Measurements from ENCODE around the gene TMC4. TPM values are rescaled to one million over a fixed set of nuclear protein-coding genes. Genes with fewer than 3 reads are reported as not detected.

The TMC4 gene
- total RNA-seq, 1 donor from 2014 or later, result 1.0 TPM

DNA sequence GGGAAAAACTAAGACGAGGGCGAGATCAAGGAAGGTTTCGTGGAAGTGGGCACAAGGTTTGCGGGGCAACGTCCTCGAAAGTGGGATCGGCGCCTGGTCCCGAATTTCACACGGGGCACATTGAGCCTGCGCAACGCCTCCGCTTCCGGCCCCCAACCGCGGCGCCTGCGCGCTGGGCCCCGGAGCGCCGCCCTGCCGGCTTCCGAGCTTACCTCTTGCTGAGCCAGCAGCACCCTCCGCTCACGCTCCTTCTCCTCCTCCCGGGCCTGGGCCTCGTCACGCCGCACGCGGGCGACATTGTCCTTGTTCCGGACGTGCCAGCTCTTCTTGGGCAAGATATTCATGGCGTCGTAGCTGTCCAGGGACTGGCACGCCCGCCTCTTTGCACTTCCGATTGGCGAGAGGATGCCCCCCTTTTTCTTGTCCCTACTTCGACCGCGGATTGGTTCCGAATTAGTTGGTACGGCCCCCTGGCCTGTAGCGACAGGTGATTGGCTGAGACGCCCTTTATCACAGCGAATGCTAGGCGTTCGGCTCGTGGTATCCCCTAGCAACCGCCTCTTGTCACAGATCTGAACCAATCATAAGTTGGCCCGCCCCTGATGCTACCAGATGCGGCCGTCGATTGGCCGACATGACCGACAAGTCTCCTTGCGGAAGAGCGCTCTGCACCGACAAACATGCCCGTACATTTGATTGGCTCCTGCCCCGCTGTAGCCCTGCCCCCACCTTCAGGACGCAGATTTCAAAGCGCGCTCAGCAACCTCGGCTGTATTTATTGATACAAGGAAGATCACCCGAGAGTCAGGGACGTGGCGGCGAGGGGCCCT is 13.4 kb downstream of the TMC4 start, which contains the start of gene LENG1:
TSS of gene LENG1 (minus strand) at position 370 of the 830 bp plus-strand sequence. CDS start at position 344, 26 bp downstream.
- H3K9me3 ChIP-seq (ENCODE audit: control insufficient read depth in 3 of 3, low read length in 3 of 3), result no peaks in the 10 kb centered on the region
- peak within 1 kb of the TSS; percentile 94 to 97 (median 95) for H3K4me3 ChIP-seq (ENCODE audit: low read length in 3 of 3)
- H3K4me1 ChIP-seq (ENCODE audit: control insufficient read depth in 3 of 3, insufficient read depth in 3 of 3, low read length in 3 of 3), result peaks cover 27 to 36% (median 36%) of the 10 kb centered on the region in 3 donors
- peak within 1 kb of the TSS; percentile 93 for H3K27ac ChIP-seq (ENCODE audit: low read depth, low read length)
- peak within 1 kb of the TSS; percentile 84 to 95 (median 92) for H3K9ac ChIP-seq (ENCODE audit: low read depth in 1 of 3, low read length in 3 of 3)
- peaks cover 0 to 18% (median 5%) of the 10 kb centered on the region in 3 donors for H3K27me3 ChIP-seq (ENCODE audit: control insufficient read depth in 3 of 3, insufficient read depth in 3 of 3, low read length in 3 of 3)
- peaks cover 25 to 30% (median 26%) of the 10 kb centered on the region in 3 donors for H3K36me3 ChIP-seq (ENCODE audit: control insufficient read depth in 3 of 3, insufficient read depth in 3 of 3, low read length in 3 of 3)

DNA sequence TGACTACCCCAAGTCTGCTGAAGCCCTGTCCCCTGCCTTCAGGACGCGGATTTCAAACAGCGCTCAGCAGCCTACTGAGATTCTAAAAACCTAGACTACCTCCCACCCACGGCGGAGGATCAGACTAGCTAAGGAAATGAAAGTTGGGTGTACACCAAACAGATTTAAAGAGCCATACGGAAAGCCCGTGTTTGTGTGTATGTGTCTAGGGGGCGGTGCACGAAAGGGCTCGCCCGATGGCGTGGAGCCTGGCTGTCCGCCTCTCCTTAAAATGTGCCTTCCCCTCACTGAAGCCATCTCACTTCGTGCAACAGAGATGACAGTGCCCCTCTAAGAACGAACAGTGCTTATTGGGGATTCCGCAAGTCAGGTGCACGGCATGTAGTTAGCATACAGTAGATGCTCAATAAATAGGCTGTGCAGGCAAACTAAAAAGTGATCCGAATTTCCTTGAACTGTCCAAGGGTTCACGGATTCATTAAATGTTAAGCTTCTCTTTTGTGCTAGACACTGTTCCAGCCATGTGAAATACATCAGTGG is 14.1 kb downstream of the TMC4 start:
- Histone ChIP-seq H3K4me1 (ENCODE audit: control insufficient read depth in 3 of 3, insufficient read depth in 3 of 3, low read length in 3 of 3) (peaks cover 29 to 36% (median 31%) of the 10 kb centered on the region in 3 donors), H3K27ac (ENCODE audit: low read depth, low read length) (peak overlapping the region; percentile 93), H3K9ac (ENCODE audit: low read depth in 1 of 3, low read length in 3 of 3) (peak overlapping the region; percentile 81 to 95 (median 92)), H3K4me3 (ENCODE audit: low read length in 3 of 3) (peak overlapping the region; percentile 94 to 97 (median 95)), H3K9me3 (ENCODE audit: control insufficient read depth in 3 of 3, low read length in 3 of 3) (no peaks in the 10 kb centered on the region), H3K27me3 (ENCODE audit: control insufficient read depth in 3 of 3, insufficient read depth in 3 of 3, low read length in 3 of 3) (peaks cover 0 to 12% (median 0%) of the 10 kb centered on the region in 3 donors), H3K36me3 (ENCODE audit: control insufficient read depth in 3 of 3, insufficient read depth in 3 of 3, low read length in 3 of 3) (peaks cover 31 to 37% (median 33%) of the 10 kb centered on the region in 3 donors)

DNA sequence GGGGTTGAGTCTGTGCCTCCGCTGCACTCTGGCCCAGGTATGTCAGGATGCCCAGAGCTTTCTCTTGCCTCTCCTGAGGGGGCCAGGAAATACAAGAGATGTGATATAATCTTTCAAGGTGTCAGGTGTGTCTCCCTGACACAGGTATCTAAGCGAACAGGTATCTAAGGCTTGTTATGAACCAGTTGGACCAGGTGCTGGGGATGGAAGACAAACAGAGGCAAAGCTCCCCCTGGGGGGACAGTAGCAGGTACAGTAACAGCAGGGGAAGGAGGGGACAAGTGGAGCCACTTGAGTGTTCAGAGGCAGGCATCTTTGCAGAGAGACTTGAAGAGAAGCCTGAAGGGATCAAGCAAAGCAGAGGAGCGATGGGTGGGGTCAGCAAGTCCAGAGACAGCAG is 16.0 kb downstream of the TMC4 start:
- Histone ChIP-seq H3K27me3 (ENCODE audit: control insufficient read depth in 3 of 3, insufficient read depth in 3 of 3, low read length in 3 of 3) (no peaks in the 10 kb centered on the region), H3K27ac (ENCODE audit: low read depth, low read length) (no peak overlapping the region), H3K9me3 (ENCODE audit: control insufficient read depth in 3 of 3, low read length in 3 of 3) (no peaks in the 10 kb centered on the region), H3K9ac (ENCODE audit: low read depth in 1 of 3, low read length in 3 of 3) (no peak overlapping the region), H3K4me1 (ENCODE audit: control insufficient read depth in 3 of 3, insufficient read depth in 3 of 3, low read length in 3 of 3) (peaks cover 25 to 29% (median 26%) of the 10 kb centered on the region in 3 donors), H3K4me3 (ENCODE audit: low read length in 3 of 3) (no peak overlapping the region), H3K36me3 (ENCODE audit: control insufficient read depth in 3 of 3, insufficient read depth in 3 of 3, low read length in 3 of 3) (peaks cover 48 to 54% (median 48%) of the 10 kb centered on the region in 3 donors)

DNA sequence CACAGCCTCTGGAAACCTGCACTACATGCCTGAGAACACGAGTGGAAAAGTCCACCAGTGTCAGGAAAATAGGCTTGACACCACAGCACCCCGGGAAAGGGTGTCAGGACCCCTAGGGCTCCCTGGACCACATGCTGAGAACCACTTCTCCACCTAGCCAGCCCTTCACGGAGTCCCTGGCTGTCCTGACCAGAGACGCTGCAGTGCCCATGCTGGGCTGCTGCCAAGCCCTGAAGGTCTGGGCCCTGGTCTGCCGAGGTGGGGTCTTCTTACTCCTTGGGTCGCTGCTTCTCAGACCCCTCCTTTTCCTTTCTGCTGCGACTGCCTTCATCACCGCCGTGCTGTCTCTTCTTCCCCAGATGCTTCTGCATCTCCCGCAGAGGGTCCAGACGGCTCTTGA is 16.5 kb downstream of the TMC4 start:
- no peaks in the 10 kb centered on the region for H3K9me3 ChIP-seq (ENCODE audit: control insufficient read depth in 3 of 3, low read length in 3 of 3)
- H3K9ac ChIP-seq (ENCODE audit: low read depth in 1 of 3, low read length in 3 of 3), result no peak overlapping the region
- no peak overlapping the region for H3K4me3 ChIP-seq (ENCODE audit: low read length in 3 of 3)
- H3K27me3 ChIP-seq (ENCODE audit: control insufficient read depth in 3 of 3, insufficient read depth in 3 of 3, low read length in 3 of 3), result no peaks in the 10 kb centered on the region
- peaks cover 52 to 59% (median 53%) of the 10 kb centered on the region in 3 donors for H3K36me3 ChIP-seq (ENCODE audit: control insufficient read depth in 3 of 3, insufficient read depth in 3 of 3, low read length in 3 of 3)
- H3K27ac ChIP-seq (ENCODE audit: low read depth, low read length), result no peak overlapping the region
- peaks cover 23 to 27% (median 26%) of the 10 kb centered on the region in 3 donors for H3K4me1 ChIP-seq (ENCODE audit: control insufficient read depth in 3 of 3, insufficient read depth in 3 of 3, low read length in 3 of 3)

DNA sequence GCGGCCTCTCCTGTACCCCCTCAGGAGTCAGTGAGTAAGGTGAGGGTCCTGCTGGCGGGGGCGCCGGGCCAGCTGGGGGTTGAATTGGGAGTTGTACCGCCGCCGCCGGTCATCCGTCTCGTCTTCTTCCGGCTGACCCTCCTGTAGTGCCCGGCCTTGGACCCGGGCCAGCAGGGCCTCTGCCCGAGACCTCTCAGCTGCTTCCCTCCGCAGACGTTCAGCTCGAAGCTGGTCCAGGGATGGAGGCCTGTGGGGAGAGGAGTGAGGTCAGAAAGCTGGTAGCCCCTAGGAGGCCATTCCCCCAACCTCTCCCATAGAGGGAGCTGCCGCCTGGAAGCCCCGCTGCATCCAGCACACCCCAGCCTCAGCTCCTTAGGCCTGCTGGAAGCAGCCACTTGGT is 17.3 kb downstream of the TMC4 start:
- H3K27me3 ChIP-seq (ENCODE audit: control insufficient read depth in 3 of 3, insufficient read depth in 3 of 3, low read length in 3 of 3), result no peaks in the 10 kb centered on the region
- H3K36me3 ChIP-seq (ENCODE audit: control insufficient read depth in 3 of 3, insufficient read depth in 3 of 3, low read length in 3 of 3), result peaks cover 57 to 64% (median 58%) of the 10 kb centered on the region in 3 donors
- H3K9me3 ChIP-seq (ENCODE audit: control insufficient read depth in 3 of 3, low read length in 3 of 3), result no peaks in the 10 kb centered on the region
- H3K4me1 ChIP-seq (ENCODE audit: control insufficient read depth in 3 of 3, insufficient read depth in 3 of 3, low read length in 3 of 3), result peaks cover 19 to 23% (median 22%) of the 10 kb centered on the region in 3 donors
- H3K27ac ChIP-seq (ENCODE audit: low read depth, low read length), result no peak overlapping the region
- no peak overlapping the region for H3K4me3 ChIP-seq (ENCODE audit: low read length in 3 of 3)
- H3K9ac ChIP-seq (ENCODE audit: low read depth in 1 of 3, low read length in 3 of 3), result no peak overlapping the region

DNA sequence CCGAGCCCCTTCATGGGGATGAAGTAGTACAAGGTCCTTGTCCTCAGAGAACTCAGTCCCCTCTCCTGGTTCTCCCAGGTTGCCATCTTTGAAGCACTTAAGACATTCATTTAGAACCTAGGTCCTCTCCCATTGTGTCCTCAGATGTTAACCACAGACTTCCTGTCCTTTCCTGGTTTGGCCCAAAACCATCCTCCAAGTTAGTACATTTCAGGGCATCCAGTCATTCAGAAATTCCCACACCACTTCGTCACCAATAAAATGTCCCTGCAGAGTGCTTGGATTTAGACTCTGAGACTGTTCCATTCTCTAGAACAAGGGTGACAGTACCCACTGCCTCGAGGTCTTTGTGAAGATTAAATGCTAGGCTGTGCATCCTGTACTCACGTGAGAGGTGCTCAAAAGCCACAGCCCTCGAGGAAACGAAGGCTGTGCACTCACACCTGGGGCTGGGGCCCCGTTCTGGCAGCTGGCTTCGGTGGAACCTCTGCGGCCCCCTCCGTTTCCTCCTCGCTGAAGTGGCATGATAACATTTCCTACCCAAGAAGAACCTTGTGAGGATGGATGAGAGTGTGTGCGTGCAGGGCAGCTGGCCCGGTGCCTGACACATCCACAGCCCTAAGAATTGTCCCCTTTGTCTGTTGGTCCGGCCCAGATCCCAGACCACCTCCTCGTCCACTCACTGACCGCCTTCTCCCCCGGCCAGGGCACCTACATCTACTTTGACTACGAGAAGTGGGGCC is 18.2 kb downstream of the TMC4 start:
- H3K36me3 ChIP-seq (ENCODE audit: control insufficient read depth in 3 of 3, insufficient read depth in 3 of 3, low read length in 3 of 3), result peaks cover 65 to 73% (median 66%) of the 10 kb centered on the region in 3 donors
- H3K27ac ChIP-seq (ENCODE audit: low read depth, low read length), result no peak overlapping the region
- H3K9ac ChIP-seq (ENCODE audit: low read depth in 1 of 3, low read length in 3 of 3), result no peak overlapping the region
- H3K4me3 ChIP-seq (ENCODE audit: low read length in 3 of 3), result no peak overlapping the region
- peaks cover 11 to 15% (median 15%) of the 10 kb centered on the region in 3 donors for H3K4me1 ChIP-seq (ENCODE audit: control insufficient read depth in 3 of 3, insufficient read depth in 3 of 3, low read length in 3 of 3)
- no peaks in the 10 kb centered on the region for H3K9me3 ChIP-seq (ENCODE audit: control insufficient read depth in 3 of 3, low read length in 3 of 3)
- H3K27me3 ChIP-seq (ENCODE audit: control insufficient read depth in 3 of 3, insufficient read depth in 3 of 3, low read length in 3 of 3), result no peaks in the 10 kb centered on the region

DNA sequence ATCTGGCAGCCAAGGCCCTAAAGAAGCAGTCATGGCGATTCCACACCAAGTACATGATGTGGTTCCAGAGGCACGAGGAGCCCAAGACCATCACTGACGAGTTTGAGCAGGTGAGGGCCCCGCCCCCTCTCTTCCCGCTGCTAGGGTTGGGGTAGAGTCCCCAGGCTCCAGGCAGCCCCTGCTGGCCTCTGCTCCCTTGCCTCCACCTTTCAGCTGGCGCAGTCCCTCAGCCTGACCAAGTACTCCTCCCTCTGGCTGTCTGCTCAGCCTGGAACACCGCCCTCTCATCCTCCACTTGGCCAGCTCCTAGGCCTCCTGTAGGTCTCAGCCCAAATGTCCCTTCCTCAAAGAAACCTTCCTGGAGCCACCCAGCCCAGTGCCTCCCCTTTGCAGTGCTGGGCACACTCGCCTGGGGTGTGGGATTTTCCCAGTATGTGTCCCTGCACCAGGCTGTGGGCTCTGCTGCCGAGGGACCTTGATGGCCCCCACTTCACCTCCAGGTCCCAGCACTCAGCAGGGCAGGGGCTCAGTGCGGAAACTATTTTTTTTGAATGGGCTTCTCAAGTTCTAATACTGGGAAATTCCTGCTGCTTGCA is 19.1 kb downstream of the TMC4 start:
- Histone ChIP-seq H3K4me3 (ENCODE audit: low read length in 3 of 3) (no peak overlapping the region), H3K27ac (ENCODE audit: low read depth, low read length) (no peak overlapping the region), H3K9me3 (ENCODE audit: control insufficient read depth in 3 of 3, low read length in 3 of 3) (no peaks in the 10 kb centered on the region), H3K27me3 (ENCODE audit: control insufficient read depth in 3 of 3, insufficient read depth in 3 of 3, low read length in 3 of 3) (no peaks in the 10 kb centered on the region), H3K36me3 (ENCODE audit: control insufficient read depth in 3 of 3, insufficient read depth in 3 of 3, low read length in 3 of 3) (peaks cover 74 to 82% (median 75%) of the 10 kb centered on the region in 3 donors), H3K4me1 (ENCODE audit: control insufficient read depth in 3 of 3, insufficient read depth in 3 of 3, low read length in 3 of 3) (peaks cover 8 to 12% (median 8%) of the 10 kb centered on the region in 3 donors), H3K9ac (ENCODE audit: low read depth in 1 of 3, low read length in 3 of 3) (no peak overlapping the region)

DNA sequence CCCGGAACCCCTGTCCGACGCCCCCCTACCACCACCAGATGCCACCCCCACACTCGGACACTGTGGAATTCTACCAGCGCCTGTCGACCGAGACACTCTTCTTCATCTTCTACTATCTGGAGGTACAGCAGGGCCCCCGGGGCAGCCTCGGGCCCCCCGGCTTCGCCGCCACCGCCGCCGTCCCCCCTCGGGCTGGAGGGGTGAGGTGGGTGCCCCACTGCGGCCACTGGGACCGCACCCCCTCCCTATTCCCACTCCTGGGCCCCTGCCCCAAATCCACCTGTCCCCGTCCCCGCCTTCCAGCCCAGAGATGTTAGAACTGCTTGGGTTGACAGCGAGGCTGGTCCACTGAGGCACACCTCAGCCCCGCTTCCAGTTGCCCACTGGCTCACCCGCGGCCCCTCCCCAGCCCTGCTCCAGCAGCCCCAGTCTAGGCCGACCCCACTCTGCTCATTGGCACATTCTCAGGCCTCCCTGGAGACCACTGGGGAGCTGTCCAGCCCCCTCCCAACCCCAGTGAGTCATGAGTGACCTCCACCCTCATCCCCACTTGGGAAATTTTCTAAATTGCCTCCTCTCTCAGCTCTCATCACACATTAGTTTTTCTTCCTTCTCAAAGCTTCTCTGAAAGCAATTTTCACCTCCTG is 20.0 kb downstream of the TMC4 start:
- no peaks in the 10 kb centered on the region for H3K9me3 ChIP-seq (ENCODE audit: control insufficient read depth in 3 of 3, low read length in 3 of 3)
- no peaks in the 10 kb centered on the region for H3K27me3 ChIP-seq (ENCODE audit: control insufficient read depth in 3 of 3, insufficient read depth in 3 of 3, low read length in 3 of 3)
- H3K9ac ChIP-seq (ENCODE audit: low read depth in 1 of 3, low read length in 3 of 3), result no peak overlapping the region
- no peak overlapping the region for H3K4me3 ChIP-seq (ENCODE audit: low read length in 3 of 3)
- H3K4me1 ChIP-seq (ENCODE audit: control insufficient read depth in 3 of 3, insufficient read depth in 3 of 3, low read length in 3 of 3), result peaks cover 0 to 4% (median 0%) of the 10 kb centered on the region in 3 donors
- no peak overlapping the region for H3K27ac ChIP-seq (ENCODE audit: low read depth, low read length)
- H3K36me3 ChIP-seq (ENCODE audit: control insufficient read depth in 3 of 3, insufficient read depth in 3 of 3, low read length in 3 of 3), result peaks cover 77 to 83% (median 79%) of the 10 kb centered on the region in 3 donors

DNA sequence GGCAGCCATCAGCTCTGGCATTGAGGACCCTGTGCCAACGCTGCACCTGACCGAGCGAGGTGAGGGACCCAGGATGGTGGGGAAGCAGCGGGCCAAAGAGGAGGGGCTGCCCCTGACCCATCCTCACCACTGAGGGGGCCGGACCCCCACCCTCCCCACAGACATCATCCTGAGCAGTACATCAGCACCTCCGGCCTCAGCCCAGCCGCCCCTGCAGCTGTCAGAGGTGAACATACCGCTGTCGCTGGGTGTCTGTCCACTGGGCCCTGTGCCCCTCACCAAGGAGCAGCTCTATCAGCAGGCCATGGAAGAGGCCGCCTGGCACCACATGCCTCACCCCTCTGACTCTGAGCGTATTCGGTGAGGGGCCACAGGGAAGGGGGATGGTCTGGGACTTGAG is 20.7 kb downstream of the TMC4 start:
- H3K36me3 ChIP-seq (ENCODE audit: control insufficient read depth in 3 of 3, insufficient read depth in 3 of 3, low read length in 3 of 3), result peaks cover 80 to 84% (median 82%) of the 10 kb centered on the region in 3 donors
- no peak overlapping the region for H3K27ac ChIP-seq (ENCODE audit: low read depth, low read length)
- peaks cover 0 to 4% (median 0%) of the 10 kb centered on the region in 3 donors for H3K4me1 ChIP-seq (ENCODE audit: control insufficient read depth in 3 of 3, insufficient read depth in 3 of 3, low read length in 3 of 3)
- no peaks in the 10 kb centered on the region for H3K9me3 ChIP-seq (ENCODE audit: control insufficient read depth in 3 of 3, low read length in 3 of 3)
- no peaks in the 10 kb centered on the region for H3K27me3 ChIP-seq (ENCODE audit: control insufficient read depth in 3 of 3, insufficient read depth in 3 of 3, low read length in 3 of 3)
- no peak overlapping the region for H3K4me3 ChIP-seq (ENCODE audit: low read length in 3 of 3)
- H3K9ac ChIP-seq (ENCODE audit: low read depth in 1 of 3, low read length in 3 of 3), result no peak overlapping the region

Data from skeletal muscle tissue (tissue), 4 donors.